ENCODE measurements around the gene PYGM.

PYGM gene

GRCh38 chr11:64759722-64760719 lies at the start of gene PYGM:
Gene PYGM, minus strand, starts transcription at chr11:64759974. Its CDS starts 76 bp downstream, at chr11:64759898.
- DNase-seq = peak; percentile 27

- no peak for DNase-seq
These were observed 45.7 kb upstream of the PYGM start for GRCh38 chr11:64805481-64805880.

- DNase-seq = no peak
These were observed 44.8 kb upstream of the PYGM start for GRCh38 chr11:64804346-64805210.

GRCh38 chr11:64803846-64804345 lies 44.1 kb upstream of the PYGM start:
- peak; percentile 29 for DNase-seq

- peak; percentile 91 for DNase-seq
These were observed 43.5 kb upstream of the PYGM start, which contains the start of gene MAP4K2 for GRCh38 chr11:64803158-64803845. Gene MAP4K2, minus strand, starts transcription at chr11:64803214. Its CDS starts 65 bp downstream, at chr11:64803149.

- DNase-seq = peak; percentile 60
These were observed 42.8 kb upstream of the PYGM start for GRCh38 chr11:64802370-64803157.

GRCh38 chr11:64801561-64802369 lies 42.0 kb upstream of the PYGM start:
- DNase-seq = no peak

GRCh38 chr11:64801158-64801464 lies 41.3 kb upstream of the PYGM start:
- DNase-seq = no peak

GRCh38 chr11:64800303-64801157 lies 40.8 kb upstream of the PYGM start:
- no peak for DNase-seq

GRCh38 chr11:64799623-64800302 lies 40.0 kb upstream of the PYGM start:
- no peak for DNase-seq

GRCh38 chr11:64799256-64799622 lies 39.5 kb upstream of the PYGM start:
- no peak for DNase-seq

- no peak for DNase-seq
These were observed 37.2 kb upstream of the PYGM start for GRCh38 chr11:64796757-64797541.

- no peak for DNase-seq
These were observed 36.4 kb upstream of the PYGM start for GRCh38 chr11:64796047-64796756.

GRCh38 chr11:64794526-64794925 lies 34.8 kb upstream of the PYGM start:
- DNase-seq = no peak

- DNase-seq = no peak
These were observed 33.7 kb upstream of the PYGM start for GRCh38 chr11:64793271-64794160.

GRCh38 chr11:64792482-64792881 lies 32.7 kb upstream of the PYGM start:
- no peak for DNase-seq

- no peak for DNase-seq
These were observed 32.1 kb upstream of the PYGM start for GRCh38 chr11:64791781-64792291.
